HCT116 (cell line): Measurements from ENCODE around the gene PLB1.

Experiments used
- CBX3 ChIP-seq: IDR thresholded peaks from 2 replicates; pipeline ENCODE4 v1.6.1; 2012; ENCODE audit warnings: low read depth
- CTCF ChIP-seq, 3 experiments: fragments of 200-600 bp in 1 of 3; sonication (generic) in 1 of 3; IDR thresholded peaks in 2 of 3; conservative IDR thresholded peaks in 1 of 3; 2 replicates each; pipeline ENCODE4 v1.5.1; 2012 to 2017; ENCODE audit warnings: low read depth in 2 of 3, low read length in 2 of 3, antibody characterized with exemption in 1 of 3, borderline replicate concordance in 1 of 3, control low read depth in 1 of 3, mild to moderate bottlenecking in 1 of 3, mixed read lengths in 1 of 3, mixed run types in 1 of 3, moderate library complexity in 1 of 3; ENCODE audit not compliant: insufficient read depth in 1 of 3
- EZH2 ChIP-seq: fragments of 200-600 bp; sonication (generic); IDR thresholded peaks from 2 replicates; pipeline ENCODE4 v1.6.1; 2017; ENCODE audit warnings: antibody characterized with exemption, mixed run types
- EZH2phosphoT487 ChIP-seq: fragments of 200-600 bp; IDR thresholded peaks from 2 replicates; pipeline ENCODE4 v1.6.1; 2018; ENCODE audit warnings: antibody characterized with exemption, borderline replicate concordance
- POLR2A ChIP-seq: IDR thresholded peaks from 2 replicates; pipeline ENCODE4 v1.7.0; 2011; ENCODE audit warnings: borderline replicate concordance; ENCODE audit not compliant: insufficient read depth, insufficient read length; ENCODE audit errors: extremely low read depth
- POLR2AphosphoS5 ChIP-seq: IDR thresholded peaks from 2 replicates; pipeline ENCODE4 v1.6.1; 2011; ENCODE audit warnings: mild to moderate bottlenecking, low read depth, low read length, moderate library complexity
- SIN3A ChIP-seq: IDR thresholded peaks from 2 replicates; pipeline ENCODE4 v1.6.1; 2012; ENCODE audit warnings: low read depth
- SP1 ChIP-seq: IDR thresholded peaks from 2 replicates; pipeline ENCODE4 v1.6.1; 2012; ENCODE audit warnings: low read depth
- SRF ChIP-seq: IDR thresholded peaks from 2 replicates; pipeline ENCODE4 v1.6.1; 2012; ENCODE audit warnings: low read depth

DNA sequence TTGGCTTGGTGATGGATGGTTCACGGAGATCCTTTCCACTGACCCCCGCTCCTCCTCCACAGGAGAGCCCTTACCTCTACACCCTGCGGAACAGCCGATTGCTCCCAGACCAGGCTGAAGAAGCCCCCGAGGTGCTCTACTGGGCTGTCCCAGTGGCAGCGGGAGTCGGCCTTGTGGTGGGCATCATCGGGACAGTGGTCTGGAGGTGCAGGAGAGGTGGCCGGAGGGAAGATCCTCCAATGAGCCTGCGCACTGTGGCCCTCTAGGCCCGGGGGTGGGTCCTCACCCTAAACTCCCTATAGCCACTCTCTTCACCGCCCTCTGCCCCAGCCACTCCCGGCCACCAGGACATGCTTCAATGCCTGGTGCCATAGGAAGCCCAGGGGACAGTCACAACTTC lies 146.9 kb downstream of the PLB1 start:
- TF ChIP-seq CTCF (IDR thresholded peaks at IDR 0.05 in 2 of 3, conservative IDR thresholded peaks at IDR 0.05 in 1 of 3; ENCODE audit: borderline replicate concordance in 1 of 3, insufficient read depth in 1 of 3, low read depth in 2 of 3, low read length in 2 of 3) (no peak), POLR2A (no peak), SP1 (no peak), POLR2AphosphoS5 (no peak), EZH2phosphoT487 (no peak), EZH2 (no peak), SRF (no peak), SIN3A (no peak), CBX3 (no peak)
